Ovary (tissue), 9 donors: ENCODE measurements around the gene CSGALNACT2. TPM values are rescaled to one million over a fixed set of nuclear protein-coding genes. Genes with fewer than 3 reads are reported as not detected.

ENCODE experiments used
- DNase-seq, 5 donors: peaks; one replicate each; pipeline ENCODE4 v3.0.0-alpha.2; 2019 to 2020
- H3K27ac ChIP-seq, 2 donors: fragments of 200-600 bp; one replicate each; pipeline versions ENCODE4 v1.5.1 to v1.8.0; 2019 to 2022
- H3K27me3 ChIP-seq: fragments of 200-600 bp; one replicate; pipeline ENCODE4 v1.8.0; 2022
- H3K36me3 ChIP-seq: fragments of 200-600 bp; sonication (generic); one replicate; pipeline ENCODE4 v1.5.1; 2019
- H3K4me1 ChIP-seq: one replicate; pipeline ENCODE4 v1.8.1; 2013; ENCODE audit warnings: mild to moderate bottlenecking, moderate library complexity; ENCODE audit not compliant: insufficient read depth
- H3K4me3 ChIP-seq: fragments of 200-600 bp; sonication (generic); one replicate; pipeline ENCODE4 v1.5.1; 2017
- H3K9me3 ChIP-seq, 2 donors: fragments of 200-600 bp in 1 of 2; sonication (generic) in 1 of 2; one replicate each; pipeline versions ENCODE4 v1.5.1 to v1.8.1; 2013 to 2019; ENCODE audit warnings: mild to moderate bottlenecking in 1 of 2, moderate library complexity in 1 of 2
- EP300 ChIP-seq: sonication (generic); formaldehyde crosslinking; IDR thresholded peaks from one replicate; pipeline ENCODE4 v1.6.1; 2017; ENCODE audit warnings: antibody characterized with exemption
- POLR2A ChIP-seq: fragments of 450-650 bp; IDR thresholded peaks from one replicate; pipeline ENCODE4 v1.6.1; 2017; ENCODE audit warnings: antibody characterized with exemption, mild to moderate bottlenecking, moderate library complexity
- WGBS, 3 donors: extraction: QIAGEN DNeasy Blood & Tissue Kit in 1 of 3; methylation state at CpG; one replicate each; pipeline versions ENCODE4 v1.1.5 to v1.1.7; 2013 to 2017; 5-methylcytosine and 5-hydroxymethylcytosine counted together
- intact Hi-C, 4 donors: fragments of 100-400 bp; cut with DNase I; formaldehyde crosslinking; loops; one replicate each; pipeline versions ENCODE4 v1.11.0 to v1.15.1; 2022 to 2023
- polyA plus RNA-seq, 2 donors: library from polyadenylated mRNA; stranded (reverse); fragments of 200-250 nt in 1 of 2; fragments of 350-450 nt in 1 of 2; fragmentation: Illumina TruSeq in 1 of 2; extraction: RNeasy Lipid Tissue Mini Kit (QIAGEN cat#74804) in 1 of 2; gene quantifications; one replicate each; pipeline ENCODE4 v1.2.3, GENCODE V29; 2013 to 2014
- total RNA-seq, 7 donors: library from RNA; depleted of rRNA in 2 of 7; stranded (reverse); fragments of >200 nt in 2 of 7; fragmentation: NEBNext Ultra II Directional in 3 of 7; extraction: Animal tissue kit (Norgen Biotek cat#: 25700) in 3 of 7; gene quantifications; one replicate each; pipeline versions ENCODE4 v1.1.0 to v1.2.4, GENCODE V29; 2016 to 2023
- TF ChIP-seq, protein P1 (sequence below), 3 donors: fragments of 450-650 bp in 2 of 3; fragments of 200-600 bp in 1 of 3; IDR thresholded peaks; one replicate each; pipeline versions ENCODE4 v1.5.1 to v1.8.0; 2016 to 2022; ENCODE audit warnings: antibody characterized with exemption in 3 of 3, mild to moderate bottlenecking in 1 of 3
- donor health status: DM: no; HTN: no; CAD: no; lungs with moderate emphysema.
- donor health status: DM: no; HTN: no; CAD: no.
- donor health status: Bipolar disorder and iron deficiency.
- donor health status: DM: yes; HTN: yes; CAD: no.
- donor health status: DM: no; HTN: no; CAD: no.
- donor health status: DM: yes; HTN: yes; CAD: no.

CSGALNACT2 gene
- total and polyA plus RNA-seq, 9 donors: 14.8 to 27.2 (median 21.8) TPM

- Histone ChIP-seq H3K27me3 (no peaks in the 10 kb centered on the region), H3K36me3 (no peaks in the 10 kb centered on the region), H3K4me3 (no peak overlapping the region), H3K27ac (no peak overlapping the region), H3K9me3 (no peaks in the 10 kb centered on the region), H3K4me1 (no peaks in the 10 kb centered on the region)
- intact Hi-C loops: no loop called here
- TF ChIP-seq POLR2A (no peak), EP300 (no peak)
- TF ChIP-seq, protein P1, sequence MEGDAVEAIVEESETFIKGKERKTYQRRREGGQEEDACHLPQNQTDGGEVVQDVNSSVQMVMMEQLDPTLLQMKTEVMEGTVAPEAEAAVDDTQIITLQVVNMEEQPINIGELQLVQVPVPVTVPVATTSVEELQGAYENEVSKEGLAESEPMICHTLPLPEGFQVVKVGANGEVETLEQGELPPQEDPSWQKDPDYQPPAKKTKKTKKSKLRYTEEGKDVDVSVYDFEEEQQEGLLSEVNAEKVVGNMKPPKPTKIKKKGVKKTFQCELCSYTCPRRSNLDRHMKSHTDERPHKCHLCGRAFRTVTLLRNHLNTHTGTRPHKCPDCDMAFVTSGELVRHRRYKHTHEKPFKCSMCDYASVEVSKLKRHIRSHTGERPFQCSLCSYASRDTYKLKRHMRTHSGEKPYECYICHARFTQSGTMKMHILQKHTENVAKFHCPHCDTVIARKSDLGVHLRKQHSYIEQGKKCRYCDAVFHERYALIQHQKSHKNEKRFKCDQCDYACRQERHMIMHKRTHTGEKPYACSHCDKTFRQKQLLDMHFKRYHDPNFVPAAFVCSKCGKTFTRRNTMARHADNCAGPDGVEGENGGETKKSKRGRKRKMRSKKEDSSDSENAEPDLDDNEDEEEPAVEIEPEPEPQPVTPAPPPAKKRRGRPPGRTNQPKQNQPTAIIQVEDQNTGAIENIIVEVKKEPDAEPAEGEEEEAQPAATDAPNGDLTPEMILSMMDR (IDR thresholded peaks at IDR 0.05): no peak
- 89 to 93% (median 90%) methylated on average over 6 of the region's 6 CpGs for WGBS, 3 donors
- DNase-seq: no peak
Observed at GRCh38 chr10:43131906-43132305, 6.3 kb upstream of the CSGALNACT2 start.

DNA sequence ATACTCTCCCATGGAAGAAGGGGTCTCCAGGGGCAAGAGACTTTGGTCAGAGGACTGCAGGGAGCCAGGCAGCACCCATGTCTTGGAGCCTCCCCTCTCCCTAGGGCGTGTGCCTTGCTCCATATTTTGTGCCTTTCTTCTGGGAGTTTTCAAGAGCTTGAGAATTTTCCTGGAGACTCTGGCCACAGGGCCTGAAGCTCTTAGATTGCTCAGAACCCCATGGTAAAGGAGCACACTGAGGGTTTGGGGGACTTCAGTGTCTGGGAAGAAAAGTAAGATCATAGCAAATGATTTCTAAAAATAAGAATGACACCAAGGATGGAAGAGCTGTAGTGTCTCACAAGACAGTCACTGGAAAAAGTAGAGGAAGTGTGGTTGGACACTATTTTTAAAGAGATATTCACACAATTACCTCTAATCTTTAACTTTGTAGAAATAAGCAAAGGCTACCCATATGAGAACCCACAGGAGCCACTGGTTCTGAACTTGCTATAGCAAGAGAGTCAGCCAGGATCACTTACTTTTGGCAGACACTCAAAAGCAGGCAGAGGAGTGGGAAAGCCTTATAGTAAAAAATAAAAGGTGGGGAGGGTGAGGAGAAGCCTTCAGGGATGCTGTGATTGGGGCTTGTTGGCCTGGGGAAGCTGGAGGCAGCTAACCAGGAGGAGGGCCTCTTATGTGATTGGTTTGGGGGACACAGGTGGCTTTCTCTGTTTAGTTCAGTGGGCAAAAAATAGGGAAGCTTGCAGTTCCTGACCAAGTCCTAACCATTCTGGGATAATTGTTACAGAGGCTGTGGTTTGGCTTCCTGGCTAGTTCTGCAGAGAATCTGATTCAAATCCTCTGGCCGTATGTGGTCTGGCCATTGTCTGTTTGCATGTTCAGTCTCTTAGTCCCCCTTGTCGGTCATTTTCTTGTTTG lies 5.1 kb upstream of the CSGALNACT2 start:
- Histone ChIP-seq H3K27ac (no peak overlapping the region), H3K9me3 (no peaks in the 10 kb centered on the region), H3K4me1 (peaks cover 1% of the 10 kb centered on the region), H3K27me3 (no peaks in the 10 kb centered on the region), H3K36me3 (no peaks in the 10 kb centered on the region), H3K4me3 (no peak overlapping the region)
- DNase-seq: no peak
- TF ChIP-seq POLR2A (no peak), EP300 (no peak)
- TF ChIP-seq, protein P1 (IDR thresholded peaks at IDR 0.05): no peak
- WGBS, 3 donors: 72 to 92% (median 88%) methylated on average over 3 of the region's 3 CpGs
- intact Hi-C loops: no loop called here

DNA sequence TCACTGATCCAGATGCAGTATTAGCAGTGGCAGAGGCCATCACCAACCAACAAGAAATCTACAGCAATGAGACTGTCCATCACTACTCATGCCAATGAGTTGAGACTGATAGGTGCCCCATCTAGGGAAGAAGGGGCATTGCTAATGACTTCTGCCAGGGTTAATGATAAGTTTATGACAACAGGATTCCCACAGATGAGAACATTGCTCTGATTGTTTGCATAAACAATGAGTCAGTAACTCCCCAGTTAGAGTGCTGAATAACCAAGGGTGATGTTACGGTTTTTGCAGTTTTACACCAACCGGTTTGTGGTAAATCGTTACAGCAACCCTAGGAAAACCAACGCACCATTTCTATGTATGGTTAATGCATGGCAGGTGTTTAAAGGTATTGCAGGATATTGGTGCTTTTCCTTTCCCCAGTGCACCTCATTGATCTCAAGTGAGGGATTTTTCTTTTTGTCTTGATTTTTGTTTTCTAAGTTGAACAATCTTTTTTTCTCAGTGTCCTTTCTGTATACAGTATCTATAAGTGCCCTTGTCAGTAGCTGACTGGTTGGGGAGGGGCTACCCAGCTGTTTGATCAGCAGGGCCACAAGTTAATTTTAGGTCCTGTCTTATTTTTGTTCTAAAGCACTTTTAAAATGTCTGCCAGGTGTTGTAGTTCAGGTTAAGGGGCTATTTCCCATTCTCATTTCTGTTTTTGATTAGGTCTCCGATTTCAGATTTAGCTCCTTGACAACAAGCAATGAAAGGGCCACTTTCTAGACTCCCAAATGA lies 3.9 kb upstream of the CSGALNACT2 start:
- intact Hi-C loops: no loop called here
- no peak overlapping the region for H3K4me3 ChIP-seq
- H3K27ac ChIP-seq: no peak overlapping the region
- no peak for DNase-seq
- TF ChIP-seq, protein P1 (IDR thresholded peaks at IDR 0.05): no peak
- TF ChIP-seq EP300: no peak
- no peak for TF ChIP-seq POLR2A
- no peaks in the 10 kb centered on the region for H3K27me3 ChIP-seq
- 92 to 95% (median 94%) methylated on average over 5 of the region's 5 CpGs for WGBS, 3 donors
- H3K9me3 ChIP-seq: no peaks in the 10 kb centered on the region
- H3K4me1 ChIP-seq: peaks cover 1% of the 10 kb centered on the region
- no peaks in the 10 kb centered on the region for H3K36me3 ChIP-seq

DNA sequence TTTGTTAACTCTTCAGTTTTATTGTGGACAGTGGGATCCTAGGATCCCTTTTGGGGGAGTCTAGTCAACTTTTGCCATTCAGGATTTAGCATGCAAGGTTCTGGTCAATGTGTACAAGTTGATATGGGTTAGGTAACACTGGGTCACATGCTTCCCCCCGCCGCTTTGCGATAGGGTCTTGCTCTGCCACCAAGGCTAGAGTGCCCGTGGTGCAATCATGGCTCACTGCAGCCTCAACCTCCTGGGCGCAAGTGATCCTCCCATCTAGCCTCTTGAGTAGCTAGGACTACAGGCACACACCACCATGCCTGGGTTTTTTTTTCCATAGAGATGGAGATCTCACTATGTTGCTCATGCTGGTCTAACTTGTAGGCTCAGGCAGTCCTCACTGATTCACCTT lies 3.2 kb upstream of the CSGALNACT2 start:
- Histone ChIP-seq H3K27me3 (no peaks in the 10 kb centered on the region), H3K9me3 (no peaks in the 10 kb centered on the region), H3K36me3 (no peaks in the 10 kb centered on the region), H3K4me3 (no peak overlapping the region), H3K27ac (no peak overlapping the region), H3K4me1 (peaks cover 4% of the 10 kb centered on the region)
- intact Hi-C loops: no loop called here
- DNase-seq: no peak
- TF ChIP-seq, protein P1 (IDR thresholded peaks at IDR 0.05): no peak
- TF ChIP-seq POLR2A (no peak), EP300 (no peak)
- 96 to 98% (median 97%) methylated on average over 5 of the region's 5 CpGs for WGBS, 3 donors
